ENCODE results near the gene PSME1. TPM values are rescaled to one million over a fixed set of nuclear protein-coding genes. Genes with fewer than 3 reads are reported as not detected.

Gene PSME1
- total RNA-seq: 118 and 158 TPM in 2 replicates

GRCh38 chr14:24135834-24136683 is at the start of gene PSME1:
Gene PSME1, plus strand, starts transcription at chr14:24136194. Its CDS starts 69 bp downstream, at chr14:24136263.

GRCh38 chr14:24093901-24094840 is 41.8 kb upstream of the PSME1 start, which contains the start of gene PCK2:
Gene PCK2, plus strand, starts transcription at chr14:24094311. Its CDS starts 95 bp downstream, at chr14:24094406.

GRCh38 chr14:24114532-24115421 is 21.2 kb upstream of the PSME1 start, which contains the start of the genes DCAF11 and NRL:
Gene DCAF11, plus strand, starts transcription at chr14:24114777. Its CDS starts 818 bp downstream, at chr14:24115595.
Gene NRL, minus strand, starts transcription at chr14:24114949. Its CDS starts 32,101 bp downstream, at chr14:24082848.

GRCh38 chr14:24130380-24130716 is 5.6 kb upstream of the PSME1 start, which contains the start of gene FITM1:
Gene FITM1, plus strand, starts transcription at chr14:24130659. Its CDS starts 905 bp downstream, at chr14:24131564.

GRCh38 chr14:24141097-24141880 is 5.3 kb downstream of the PSME1 start, which contains the start of gene EMC9:
Gene EMC9, minus strand, starts transcription at chr14:24141591. Its CDS starts 287 bp downstream, at chr14:24141304.

GRCh38 chr14:24146453-24146977 is 10.5 kb downstream of the PSME1 start, which contains the start of gene PSME2:
Gene PSME2, minus strand, starts transcription at chr14:24146610. Its CDS starts 29 bp downstream, at chr14:24146581.

GRCh38 chr14:24146978-24147760 is 11.2 kb downstream of the PSME1 start, which contains the start of gene RNF31:
Gene RNF31, plus strand, starts transcription at chr14:24147498. Its CDS starts 201 bp downstream, at chr14:24147699.

GRCh38 chr14:24160850-24161804 is 25.1 kb downstream of the PSME1 start, which contains the start of gene IRF9:
Gene IRF9, plus strand, starts transcription at chr14:24161265. Its CDS starts 880 bp downstream, at chr14:24162145.

GRCh38 chr14:24171422-24172260 is 35.6 kb downstream of the PSME1 start, which contains the start of gene REC8:
Gene REC8, plus strand, starts transcription at chr14:24172080. Its CDS starts 473 bp downstream, at chr14:24172553.

Other genes with a start within 250 kb of the PSME1 start
- gene DHRS4, start 182.4 kb upstream of the PSME1 start, total RNA-seq: 39.0 and 58.4 TPM in 2 replicates
- gene DHRS4L2, start 147.3 kb upstream of the PSME1 start, total RNA-seq: 11.6 and 15.7 TPM in 2 replicates
- gene CARMIL3, start 84.2 kb upstream of the PSME1 start, total RNA-seq: not detected in 2 replicates
- not detected in 2 replicates for gene CPNE6, start 64.6 kb upstream of the PSME1 start, total RNA-seq
- gene PCK2, start 41.9 kb upstream of the PSME1 start, total RNA-seq: 4.4 and 9.4 TPM in 2 replicates
- gene DCAF11, start 21.4 kb upstream of the PSME1 start, total RNA-seq: 58.8 and 60.2 TPM in 2 replicates
- 0.82 and 0.97 TPM in 2 replicates for gene NRL, start 21.2 kb upstream of the PSME1 start, total RNA-seq
- 0.13 TPM in 1 of 2 replicates, not detected in the other for gene FITM1, start 5.5 kb upstream of the PSME1 start, total RNA-seq
- 17.6 and 28.3 TPM in 2 replicates for gene EMC9, start 5.4 kb downstream of the PSME1 start, total RNA-seq
- 124 and 147 TPM in 2 replicates for gene PSME2, start 10.4 kb downstream of the PSME1 start, total RNA-seq
- gene RNF31, start 11.3 kb downstream of the PSME1 start, total RNA-seq: 37.1 and 38.4 TPM in 2 replicates
- 55.4 and 72.4 TPM in 2 replicates for gene IRF9, start 25.1 kb downstream of the PSME1 start, total RNA-seq
- gene REC8, start 35.9 kb downstream of the PSME1 start, total RNA-seq: 2.3 and 2.5 TPM in 2 replicates
- gene IPO4, start 52.6 kb downstream of the PSME1 start, total RNA-seq: 22.2 and 46.8 TPM in 2 replicates
- 30.3 and 60.7 TPM in 2 replicates for gene TM9SF1, start 59.2 kb downstream of the PSME1 start, total RNA-seq
- gene TSSK4, start 69.5 kb downstream of the PSME1 start, total RNA-seq: not detected in 2 replicates
- 13.4 and 38.1 TPM in 2 replicates for gene CHMP4A, start 77.3 kb downstream of the PSME1 start, total RNA-seq
- gene MDP1, start 79.9 kb downstream of the PSME1 start, total RNA-seq: 6.3 and 7.7 TPM in 2 replicates
- gene NEDD8, start 96.2 kb downstream of the PSME1 start, total RNA-seq: 259 and 308 TPM in 2 replicates
- gene GMPR2, start 96.7 kb downstream of the PSME1 start, total RNA-seq: 97.6 and 118 TPM in 2 replicates
- gene TINF2, start 106.4 kb downstream of the PSME1 start, total RNA-seq: 41.1 and 55.2 TPM in 2 replicates
- 0.32 and 1.6 TPM in 2 replicates for gene TGM1, start 127.0 kb downstream of the PSME1 start, total RNA-seq
- 16.0 and 27.5 TPM in 2 replicates for gene RABGGTA, start 135.4 kb downstream of the PSME1 start, total RNA-seq
- 6.9 and 10.8 TPM in 2 replicates for gene DHRS1, start 163.6 kb downstream of the PSME1 start, total RNA-seq
- gene NOP9, start 163.7 kb downstream of the PSME1 start, total RNA-seq: 18.5 and 29.8 TPM in 2 replicates
- gene CIDEB, start 171.8 kb downstream of the PSME1 start, total RNA-seq: 3.7 and 3.8 TPM in 2 replicates
- 2.6 and 5.0 TPM in 2 replicates for gene LTB4R2, start 173.9 kb downstream of the PSME1 start, total RNA-seq
- gene LTB4R, start 175.3 kb downstream of the PSME1 start, total RNA-seq: 2.4 and 4.2 TPM in 2 replicates
- gene ADCY4, start 198.9 kb downstream of the PSME1 start, total RNA-seq: 61.5 and 89.6 TPM in 2 replicates
- gene RIPK3, start 203.8 kb downstream of the PSME1 start, total RNA-seq: 4.9 TPM in 2 replicates
- gene NFATC4, start 232.0 kb downstream of the PSME1 start, total RNA-seq: 3.2 and 7.4 TPM in 2 replicates